ENCODE results near the gene OR5K1.

- TF ChIP-seq CTCF (conservative IDR thresholded peaks at IDR 0.05; ENCODE audit: low read depth, low read length), result no peak
- TF ChIP-seq EZH2 (IDR thresholded peaks at IDR 0.05; ENCODE audit: borderline replicate concordance, low read depth, low read length, poor library complexity, severe bottlenecking), result no peak
Measured at GRCh38 chr3:98508582-98508981, 45.6 kb downstream of the OR5K1 start.

All from A673 (cell line).